ENCODE measurements around the gene TCAIM. TPM values are rescaled to one million over a fixed set of nuclear protein-coding genes. Genes with fewer than 3 reads are reported as not detected.

The TCAIM gene, protein sequence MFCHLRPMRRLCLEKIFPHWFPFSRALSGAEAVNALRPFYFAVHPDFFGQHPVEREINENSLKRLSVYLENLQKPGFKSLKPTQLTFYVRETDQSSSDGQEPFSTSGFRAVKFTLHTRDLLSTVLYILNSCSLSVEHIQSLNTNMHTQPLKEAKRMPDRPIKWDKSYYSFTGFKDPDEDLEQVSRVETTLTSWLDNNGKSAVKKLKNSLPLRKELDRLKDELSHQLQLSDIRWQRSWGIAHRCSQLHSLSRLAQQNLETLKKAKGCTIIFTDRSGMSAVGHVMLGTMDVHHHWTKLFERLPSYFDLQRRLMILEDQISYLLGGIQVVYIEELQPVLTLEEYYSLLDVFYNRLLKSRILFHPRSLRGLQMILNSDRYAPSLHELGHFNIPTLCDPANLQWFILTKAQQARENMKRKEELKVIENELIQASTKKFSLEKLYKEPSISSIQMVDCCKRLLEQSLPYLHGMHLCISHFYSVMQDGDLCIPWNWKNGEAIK
- 15.2 and 22.2 TPM in 2 replicates for total RNA-seq

DNA sequence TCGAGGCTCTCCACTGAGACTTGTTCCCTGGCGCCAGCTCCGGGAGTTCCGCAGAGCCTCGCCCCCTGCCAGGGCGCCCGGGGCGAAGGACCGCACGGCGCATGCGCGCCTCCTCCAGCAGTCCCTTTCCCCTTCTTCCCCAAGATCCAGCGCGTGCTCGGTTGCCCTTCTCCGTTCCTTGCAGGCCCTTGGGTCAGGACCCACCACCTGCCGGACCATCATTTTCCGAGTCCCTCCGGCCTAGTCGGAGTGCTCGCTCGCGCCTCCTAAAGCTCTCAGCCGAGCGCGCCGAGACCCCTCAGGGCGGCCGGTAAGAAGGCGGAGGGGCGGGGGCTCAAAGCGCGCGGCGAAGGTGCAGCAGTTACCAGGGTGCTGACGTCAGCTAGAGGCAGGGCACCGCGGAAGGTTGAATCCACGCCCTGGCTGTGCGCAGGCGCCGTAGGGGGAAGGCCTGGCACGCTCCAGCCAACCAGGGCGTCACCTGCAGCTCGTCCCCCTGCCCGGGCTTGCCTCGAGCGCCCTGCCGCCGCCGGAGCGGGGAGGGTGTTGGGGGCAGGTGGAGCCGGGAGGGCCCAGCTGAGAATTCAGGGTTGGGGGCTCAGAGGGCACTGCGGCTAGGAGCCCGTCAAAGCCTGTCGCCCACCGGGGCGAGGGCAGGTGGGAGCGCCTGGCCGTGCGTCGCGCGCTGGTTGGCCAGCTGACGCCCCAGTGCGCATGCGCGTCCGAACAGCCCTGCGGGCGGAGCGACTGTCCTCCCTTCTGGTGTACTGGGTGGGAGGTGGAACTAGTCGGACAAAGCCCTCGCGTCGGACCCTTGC lies at the start of gene TCAIM:
TCAIM (plus strand) TSS at position 757 of the 818 bp plus-strand sequence. CDS start 16,017 bp downstream, outside the sequence.

Other genes with a start within 250 kb of the TCAIM start
- gene TOPAZ1, start 96.9 kb upstream of the TCAIM start, total RNA-seq, result not detected in 2 replicates
- gene ZNF445, start 138.9 kb downstream of the TCAIM start, total RNA-seq, result 5.9 and 6.4 TPM in 2 replicates
- gene ZKSCAN7, start 216.4 kb downstream of the TCAIM start, total RNA-seq, result 4.1 and 4.4 TPM in 2 replicates
- 0.94 and 1.3 TPM in 2 replicates for gene ZNF660, start 246.2 kb downstream of the TCAIM start, total RNA-seq

Measured in cardiac ventricle fibroblast (primary cell).